CD4-positive, alpha-beta T cell (primary cell): Measurements from ENCODE around the gene SERPINA10. TPM values are rescaled to one million over a fixed set of nuclear protein-coding genes. Genes with fewer than 3 reads are reported as not detected.

Experiments used
- ATAC-seq: fragments of 200-7000 bp; cut with Tn5 transposase; one replicate; pipeline ENCODE4 v1.10.0; 2022; ENCODE audit warnings: mild to moderate bottlenecking; ENCODE audit not compliant: poor library complexity
- CTCF ChIA-PET: fragments of 350-600 bp; sonication (Branson Sonifier 250); formaldehyde crosslinking; loops from one replicate; lab custom pipeline; 2021; ENCODE audit warnings: antibody characterized with exemption, inconsistent platforms; lab: Charles Lee
- POLR2A ChIA-PET: fragments of 350-600 bp; sonication (Branson Sonifier 250); formaldehyde crosslinking; loops from one replicate; lab custom pipeline; 2021; ENCODE audit warnings: antibody characterized with exemption, inconsistent platforms; lab: Charles Lee
- DNase-seq, 14 experiments: peaks; one replicate each; pipeline ENCODE4 v3.0.0-alpha.2; 2013 to 2020; ENCODE audit warnings: mixed read lengths in 2 of 14
- H3K27ac ChIP-seq, 2 donors: one replicate each; pipeline versions ENCODE4 v1.5.1 to v1.7.0; 2013; ENCODE audit warnings: low read length in 2 of 2, low read depth in 1 of 2, mild to moderate bottlenecking in 1 of 2
- H3K27me3 ChIP-seq, 2 experiments: 1 replicate in 1 of 2; 2 replicates in 1 of 2; pipeline versions ENCODE4 v1.6.1 to v1.7.0; 2013; ENCODE audit warnings: low read length in 2 of 2, control low read depth in 1 of 2, mild to moderate bottlenecking in 1 of 2, moderate library complexity in 1 of 2; ENCODE audit not compliant: insufficient read depth in 2 of 2, control insufficient read depth in 1 of 2
- H3K36me3 ChIP-seq: one replicate; pipeline ENCODE4 v1.6.1; 2013; ENCODE audit warnings: low read length, control low read depth; ENCODE audit not compliant: insufficient read depth
- H3K4me1 ChIP-seq: one replicate; pipeline ENCODE4 v1.6.1; 2013; ENCODE audit warnings: low read length, control low read depth; ENCODE audit not compliant: insufficient read depth
- H3K4me3 ChIP-seq: one replicate; pipeline ENCODE4 v1.5.1; 2013; ENCODE audit warnings: mild to moderate bottlenecking, low read length, moderate library complexity
- H3K9me3 ChIP-seq, 2 experiments: 1 replicate in 1 of 2; 2 replicates in 1 of 2; pipeline versions ENCODE4 v1.6.1 to v1.7.0; 2013; ENCODE audit warnings: low read length in 2 of 2, mild to moderate bottlenecking in 2 of 2, control low read depth in 1 of 2, moderate library complexity in 1 of 2; ENCODE audit not compliant: control insufficient read depth in 1 of 2, insufficient read depth in 1 of 2
- H3K27ac Mint-ChIP-seq: one replicate; pipeline ENCODE4 v1.8.0; 2020; ENCODE audit warnings: mixed read lengths
- H3K27me3 Mint-ChIP-seq: one replicate; pipeline ENCODE4 v1.8.0; 2021; ENCODE audit warnings: mixed read lengths
- H3K36me3 Mint-ChIP-seq: one replicate; pipeline ENCODE4 v1.8.0; 2021; ENCODE audit warnings: low read depth, mixed read lengths
- H3K4me1 Mint-ChIP-seq: one replicate; pipeline ENCODE4 v1.8.0; 2021; ENCODE audit warnings: low read depth, mixed read lengths
- H3K4me3 Mint-ChIP-seq: one replicate; pipeline ENCODE4 v1.8.0; 2020; ENCODE audit warnings: mild to moderate bottlenecking, mixed read lengths
- H3K9me3 Mint-ChIP-seq: one replicate; pipeline ENCODE4 v1.8.0; 2020; ENCODE audit warnings: mixed read lengths
- CTCF ChIP-seq: fragments of 200-600 bp; IDR thresholded peaks from one replicate; pipeline ENCODE4 v1.8.0; 2022; ENCODE audit warnings: antibody characterized with exemption, mild to moderate bottlenecking
- intact Hi-C, 2 experiments: fragments of 100-400 bp; cut with DNase I in 1 of 2; cut with micrococcal nuclease in 1 of 2; formaldehyde crosslinking; loops; one replicate each; pipeline versions ENCODE4 v1.15.1 to v1.9.0; 2023 to 2025; cut with DNase I, micrococcal nuclease
- total RNA-seq, 174 experiments: library from RNA in 2 of 174; stranded (reverse) in 2 of 174; gene quantifications; one replicate each; pipeline ENCODE4 v1.2.3 and lab custom pipeline; 2021 to 2026

The SERPINA10 gene
- total RNA-seq, 2 experiments from 2014 or later, result not detected

GRCh38 chr14:94312481-94313246 is 19.6 kb upstream of the SERPINA10 start:
- Histone ChIP-seq H3K4me1 (no peaks in the 10 kb centered on the region), H3K4me3 (no peak overlapping the region), H3K27me3 (peaks cover 0 to 2% of the 10 kb centered on the region in 2 experiments), H3K36me3 (no peaks in the 10 kb centered on the region), H3K27ac (no peak overlapping the region), H3K9me3 (peaks cover 5 to 22% of the 10 kb centered on the region in 2 experiments)
- H3K4me3 Mint-ChIP-seq, result no peak overlapping the region
- ATAC-seq (no peak), DNase-seq (no peak)
- intact Hi-C loops, result no loop called here
- H3K27ac Mint-ChIP-seq, result no peak overlapping the region
- H3K9me3 Mint-ChIP-seq, result peaks cover 9% of the 10 kb centered on the region
- POLR2A ChIA-PET, result no interaction called here
- CTCF ChIA-PET, result no interaction called here
- H3K36me3 Mint-ChIP-seq, result no peaks in the 10 kb centered on the region
- H3K4me1 Mint-ChIP-seq, result no peaks in the 10 kb centered on the region
- TF ChIP-seq CTCF, result no peak
- peaks cover 16% of the 10 kb centered on the region for H3K27me3 Mint-ChIP-seq

GRCh38 chr14:94310248-94310647 is 17.2 kb upstream of the SERPINA10 start:
- Histone ChIP-seq H3K36me3 (no peaks in the 10 kb centered on the region), H3K27ac (no peak overlapping the region), H3K4me1 (no peaks in the 10 kb centered on the region), H3K9me3 (peaks cover 11 to 28% of the 10 kb centered on the region in 2 experiments), H3K27me3 (peaks cover 0 to 2% of the 10 kb centered on the region in 2 experiments), H3K4me3 (no peak overlapping the region)
- Mint-ChIP-seq H3K27ac (no peak overlapping the region), H3K9me3 (peaks cover 18% of the 10 kb centered on the region), H3K4me3 (no peak overlapping the region), H3K4me1 (no peaks in the 10 kb centered on the region), H3K27me3 (peaks cover 22% of the 10 kb centered on the region), H3K36me3 (no peaks in the 10 kb centered on the region)
- no peak for TF ChIP-seq CTCF
- ATAC-seq, result no peak
- CTCF ChIA-PET, result no interaction called here
- no peak for DNase-seq
- POLR2A ChIA-PET, result no interaction called here
- intact Hi-C loops, result no loop called here

DNA sequence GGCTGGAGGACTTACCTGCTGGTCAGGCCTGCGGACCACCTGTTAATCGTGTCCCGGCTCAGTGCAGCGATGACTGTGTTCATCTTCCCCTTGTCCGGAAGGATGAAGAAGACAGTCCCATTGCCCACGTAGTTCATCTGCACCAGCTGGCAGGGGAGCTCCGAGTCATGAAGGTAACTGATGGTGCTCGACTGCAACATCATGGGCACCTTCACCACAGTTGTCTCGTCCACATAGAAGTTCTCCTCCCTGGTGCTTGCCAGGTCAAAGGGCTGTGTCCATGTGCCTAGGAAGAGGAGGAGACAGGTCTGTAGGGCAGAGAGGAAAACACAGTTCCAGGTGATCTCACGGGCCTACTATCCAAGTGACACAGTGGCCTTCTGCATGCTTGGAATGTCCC is 16.7 kb upstream of the SERPINA10 start:
- Mint-ChIP-seq H3K27me3 (peaks cover 22% of the 10 kb centered on the region), H3K36me3 (no peaks in the 10 kb centered on the region), H3K9me3 (peaks cover 18% of the 10 kb centered on the region), H3K4me3 (no peak overlapping the region), H3K4me1 (no peaks in the 10 kb centered on the region), H3K27ac (no peak overlapping the region)
- ATAC-seq (no peak), DNase-seq (no peak)
- no peak for TF ChIP-seq CTCF
- intact Hi-C loops, result no loop called here
- Histone ChIP-seq H3K36me3 (no peaks in the 10 kb centered on the region), H3K27me3 (peaks cover 0 to 2% of the 10 kb centered on the region in 2 experiments), H3K4me3 (no peak overlapping the region), H3K4me1 (no peaks in the 10 kb centered on the region), H3K9me3 (peaks cover 11 to 28% of the 10 kb centered on the region in 2 experiments), H3K27ac (no peak overlapping the region)
- ChIA-PET POLR2A (no interaction called here), CTCF (no interaction called here)
